ENCODE data around the gene GRID2.

GRCh38 chr4:92551616-92552015 is 247.8 kb downstream of the GRID2 start:
- no peak for TF ChIP-seq EZH2phosphoT487 (IDR thresholded peaks at IDR 0.05; ENCODE audit: borderline replicate concordance, low read depth)
- no peak for TF ChIP-seq USF2 (IDR thresholded peaks at IDR 0.05; ENCODE audit: borderline replicate concordance, low read depth, low read length)
- no peak for TF ChIP-seq CHD2 (IDR thresholded peaks at IDR 0.05; ENCODE audit: low read length, partially characterized antibody)
- TF ChIP-seq, protein P1, sequence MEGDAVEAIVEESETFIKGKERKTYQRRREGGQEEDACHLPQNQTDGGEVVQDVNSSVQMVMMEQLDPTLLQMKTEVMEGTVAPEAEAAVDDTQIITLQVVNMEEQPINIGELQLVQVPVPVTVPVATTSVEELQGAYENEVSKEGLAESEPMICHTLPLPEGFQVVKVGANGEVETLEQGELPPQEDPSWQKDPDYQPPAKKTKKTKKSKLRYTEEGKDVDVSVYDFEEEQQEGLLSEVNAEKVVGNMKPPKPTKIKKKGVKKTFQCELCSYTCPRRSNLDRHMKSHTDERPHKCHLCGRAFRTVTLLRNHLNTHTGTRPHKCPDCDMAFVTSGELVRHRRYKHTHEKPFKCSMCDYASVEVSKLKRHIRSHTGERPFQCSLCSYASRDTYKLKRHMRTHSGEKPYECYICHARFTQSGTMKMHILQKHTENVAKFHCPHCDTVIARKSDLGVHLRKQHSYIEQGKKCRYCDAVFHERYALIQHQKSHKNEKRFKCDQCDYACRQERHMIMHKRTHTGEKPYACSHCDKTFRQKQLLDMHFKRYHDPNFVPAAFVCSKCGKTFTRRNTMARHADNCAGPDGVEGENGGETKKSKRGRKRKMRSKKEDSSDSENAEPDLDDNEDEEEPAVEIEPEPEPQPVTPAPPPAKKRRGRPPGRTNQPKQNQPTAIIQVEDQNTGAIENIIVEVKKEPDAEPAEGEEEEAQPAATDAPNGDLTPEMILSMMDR (IDR thresholded peaks at IDR 0.05), result no peak
- no peak for TF ChIP-seq YY1 (IDR thresholded peaks at IDR 0.05; ENCODE audit: low read depth)
- TF ChIP-seq, protein P2, sequence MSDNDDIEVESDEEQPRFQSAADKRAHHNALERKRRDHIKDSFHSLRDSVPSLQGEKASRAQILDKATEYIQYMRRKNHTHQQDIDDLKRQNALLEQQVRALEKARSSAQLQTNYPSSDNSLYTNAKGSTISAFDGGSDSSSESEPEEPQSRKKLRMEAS (IDR thresholded peaks at IDR 0.05; ENCODE audit: low read depth), result no peak
- no peak for TF ChIP-seq TCF12 (IDR thresholded peaks at IDR 0.05)
- TF ChIP-seq SMC3 (IDR thresholded peaks at IDR 0.05; ENCODE audit: low read depth, low read length), result no peak
- no peak for TF ChIP-seq TAF1 (IDR thresholded peaks at IDR 0.05; ENCODE audit: borderline replicate concordance, low read depth, low read length)
- TF ChIP-seq NFIC (IDR thresholded peaks at IDR 0.05; ENCODE audit: borderline replicate concordance), result no peak
- TF ChIP-seq FOSL2 (IDR thresholded peaks at IDR 0.05; ENCODE audit: borderline replicate concordance, low read depth), result no peak

Data from SK-N-SH (cell line).